Right atrium auricular region (tissue), 2 donors: ENCODE measurements around the gene DUSP1. TPM values are rescaled to one million over a fixed set of nuclear protein-coding genes. Genes with fewer than 3 reads are reported as not detected.
A peak's percentile ranks its signal among the peaks of the same experiment; 100 is the strongest.

Experiments used
- DNase-seq: peaks from one replicate; pipeline ENCODE4 v3.0.0-alpha.2; 2019; ENCODE audit warnings: low spot score
- H3K27ac ChIP-seq, 2 donors: fragments of 200-600 bp; sonication (generic); 1 replicate in 1 of 2; 2 replicates in 1 of 2; pipeline ENCODE4 v1.5.1; 2016 to 2019
- H3K27me3 ChIP-seq, 2 donors: fragments of 200-600 bp; sonication (generic); one replicate each; pipeline versions ENCODE4 v1.5.1 to v1.6.0; 2017 to 2019
- H3K36me3 ChIP-seq: fragments of 200-600 bp; sonication (generic); one replicate; pipeline ENCODE4 v1.5.1; 2016
- H3K4me1 ChIP-seq, 2 donors: fragments of 200-600 bp; sonication (generic); one replicate each; pipeline versions ENCODE4 v1.5.1 to v1.6.0; 2017 to 2019
- H3K4me3 ChIP-seq, 2 donors: fragments of 200-600 bp; sonication (generic); 1 replicate in 1 of 2; 2 replicates in 1 of 2; pipeline ENCODE4 v1.5.1; 2017 to 2019; ENCODE audit warnings: mild to moderate bottlenecking in 1 of 2, moderate library complexity in 1 of 2
- H3K9me3 ChIP-seq, 2 donors: fragments of 200-600 bp; sonication (generic); one replicate each; pipeline ENCODE4 v1.5.1; 2019
- CTCF ChIP-seq, 2 donors: fragments of 200-600 bp; sonication (generic); IDR thresholded peaks; one replicate each; pipeline ENCODE4 v1.5.1; 2019; ENCODE audit warnings: antibody characterized with exemption in 2 of 2
- total RNA-seq, 2 donors: library from RNA; depleted of rRNA; stranded (reverse); fragments of >200 nt; gene quantifications; one replicate each; pipeline ENCODE4 v1.1.0, GENCODE V29; 2016

DUSP1 gene
- total RNA-seq, 2 donors from 2014 or later, result 804 to 819 TPM

GRCh38 chr5:172751761-172752510 is 19.1 kb downstream of the DUSP1 start:
- H3K36me3 ChIP-seq, result no peaks in the 10 kb centered on the region
- H3K27ac ChIP-seq, result peak overlapping the region; percentile 87 to 89
- DNase-seq, result no peak
- H3K27me3 ChIP-seq, result no peaks in the 10 kb centered on the region
- no peak overlapping the region for H3K4me3 ChIP-seq
- peaks cover 0 to 46% of the 10 kb centered on the region in 2 donors for H3K4me1 ChIP-seq
- TF ChIP-seq CTCF (IDR thresholded peaks at IDR 0.05), result no peak
- peaks cover 0 to 6% of the 10 kb centered on the region in 2 donors for H3K9me3 ChIP-seq

GRCh38 chr5:172749881-172750633 is 20.9 kb downstream of the DUSP1 start:
- Histone ChIP-seq H3K9me3 (peaks cover 0 to 6% of the 10 kb centered on the region in 2 donors), H3K4me3 (no peak overlapping the region), H3K36me3 (no peaks in the 10 kb centered on the region), H3K27ac (peak overlapping the region; percentile 87 to 89), H3K27me3 (no peaks in the 10 kb centered on the region), H3K4me1 (peaks cover 0 to 60% of the 10 kb centered on the region in 2 donors)
- no peak for DNase-seq
- no peak for TF ChIP-seq CTCF (IDR thresholded peaks at IDR 0.05)

DNA sequence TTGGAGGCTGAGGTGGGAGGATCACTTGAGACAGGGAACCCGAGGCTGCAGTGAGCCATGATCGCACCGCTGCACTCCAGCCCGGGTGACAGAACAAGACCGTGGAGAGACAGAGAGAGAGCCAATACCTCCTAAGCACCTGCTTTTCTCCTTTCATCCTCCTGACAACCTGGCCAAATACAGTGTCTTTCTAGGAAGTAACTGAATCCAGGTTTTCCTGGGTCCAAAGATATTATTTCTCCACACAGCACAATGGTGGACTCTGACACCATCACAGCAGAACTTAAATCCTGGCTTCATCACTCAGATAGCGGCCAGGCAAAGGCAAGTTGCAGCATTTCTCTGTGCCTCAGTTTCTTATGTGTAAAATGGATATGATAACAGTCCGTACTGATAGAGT is 21.9 kb downstream of the DUSP1 start:
- TF ChIP-seq CTCF (IDR thresholded peaks at IDR 0.05), result no peak
- Histone ChIP-seq H3K27me3 (no peaks in the 10 kb centered on the region), H3K4me1 (peaks cover 0 to 67% of the 10 kb centered on the region in 2 donors), H3K36me3 (no peaks in the 10 kb centered on the region), H3K27ac (peak overlapping the region; percentile 87 to 89), H3K9me3 (peaks cover 0 to 6% of the 10 kb centered on the region in 2 donors), H3K4me3 (no peak overlapping the region)
- no peak for DNase-seq

DNA sequence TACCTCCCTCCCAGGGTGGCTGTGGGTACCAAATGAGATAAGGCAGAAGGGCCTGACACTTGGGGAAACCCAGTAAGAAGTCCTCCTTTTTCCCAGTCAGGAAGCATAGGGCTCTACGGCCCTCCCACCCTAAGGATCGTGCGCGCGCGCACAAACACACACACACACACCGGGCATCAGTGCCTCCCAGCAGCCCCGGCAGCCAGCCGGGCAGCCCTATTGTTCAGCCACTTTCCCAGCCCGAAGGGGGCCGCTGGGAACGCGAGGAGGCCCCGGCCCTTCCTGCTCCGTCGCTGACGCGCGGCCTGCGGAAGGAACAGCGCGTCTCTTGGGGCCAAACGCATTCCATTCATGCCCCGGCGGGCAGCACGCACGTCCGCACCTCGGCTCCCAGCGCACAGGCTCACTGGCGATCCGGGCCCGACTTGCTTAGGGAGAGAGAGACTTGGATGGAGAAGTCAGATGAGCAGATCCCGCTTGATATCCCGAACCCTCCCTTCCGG is 22.6 kb downstream of the DUSP1 start:
- Histone ChIP-seq H3K27ac (peak overlapping the region; percentile 87 to 89), H3K27me3 (no peaks in the 10 kb centered on the region), H3K4me1 (peaks cover 0 to 74% of the 10 kb centered on the region in 2 donors), H3K9me3 (peaks cover 0 to 6% of the 10 kb centered on the region in 2 donors), H3K4me3 (peak overlapping the region in 1 of 2 donors; percentile 1), H3K36me3 (no peaks in the 10 kb centered on the region)
- no peak for TF ChIP-seq CTCF (IDR thresholded peaks at IDR 0.05)
- peak; percentile 94 for DNase-seq

GRCh38 chr5:172747471-172747870 is 23.5 kb downstream of the DUSP1 start:
- no peak for DNase-seq
- Histone ChIP-seq H3K9me3 (peaks cover 0 to 6% of the 10 kb centered on the region in 2 donors), H3K4me3 (no peak overlapping the region), H3K36me3 (no peaks in the 10 kb centered on the region), H3K27ac (peak overlapping the region; percentile 87 to 89), H3K4me1 (peaks cover 0 to 74% of the 10 kb centered on the region in 2 donors), H3K27me3 (no peaks in the 10 kb centered on the region)
- no peak for TF ChIP-seq CTCF (IDR thresholded peaks at IDR 0.05)
